GM12891 (cell line): Measurements from ENCODE around the gene PLA2G2F.
A peak's percentile ranks its signal among the peaks of the same experiment; 100 is the strongest.

Experiments
- DNase-seq: peaks from one replicate; pipeline ENCODE4 v3.0.0; 2011; ENCODE audit warnings: low spot score; ENCODE audit not compliant: insufficient read length
- FAIRE-seq: peaks from 2 replicates; lab custom pipeline; 2011; peaks lifted over from hg19 to GRCh38; lab: Jason Lieb, UNC
- PAX5 ChIP-seq: IDR thresholded peaks from 2 replicates; pipeline ENCODE4 v1.6.1; 2011; ENCODE audit warnings: low read length, moderate library complexity, mild to moderate bottlenecking; ENCODE audit not compliant: insufficient read depth, severe bottlenecking
- POLR2A ChIP-seq: IDR thresholded peaks from 2 replicates; pipeline ENCODE4 v1.6.1; 2011; ENCODE audit warnings: low read depth, low read length, control low read depth
- POLR2AphosphoS5 ChIP-seq: IDR thresholded peaks from 2 replicates; pipeline ENCODE4 v1.6.1; 2011; ENCODE audit warnings: low read depth, low read length, control low read depth
- POU2F2 ChIP-seq: IDR thresholded peaks from 2 replicates; pipeline ENCODE4 v1.6.1; 2011; ENCODE audit warnings: low read depth, mild to moderate bottlenecking, control low read depth, low read length, moderate library complexity
- SPI1 ChIP-seq: IDR thresholded peaks from 2 replicates; pipeline ENCODE4 v1.6.1; 2011; ENCODE audit warnings: low read depth, low read length, control low read depth
- TAF1 ChIP-seq: IDR thresholded peaks from 2 replicates; pipeline ENCODE4 v1.6.1; 2011; ENCODE audit warnings: low read depth, low read length, control low read depth

PLA2G2F gene

GRCh38 chr1:20100632-20101355, 38.3 kb upstream of the PLA2G2F start:
- TF ChIP-seq SPI1 (peak; percentile 26; the same call in 1 of the 2 replicates), PAX5 (no peak)
- DNase-seq (peak; percentile 47), FAIRE-seq (peak; percentile 82)

DNA sequence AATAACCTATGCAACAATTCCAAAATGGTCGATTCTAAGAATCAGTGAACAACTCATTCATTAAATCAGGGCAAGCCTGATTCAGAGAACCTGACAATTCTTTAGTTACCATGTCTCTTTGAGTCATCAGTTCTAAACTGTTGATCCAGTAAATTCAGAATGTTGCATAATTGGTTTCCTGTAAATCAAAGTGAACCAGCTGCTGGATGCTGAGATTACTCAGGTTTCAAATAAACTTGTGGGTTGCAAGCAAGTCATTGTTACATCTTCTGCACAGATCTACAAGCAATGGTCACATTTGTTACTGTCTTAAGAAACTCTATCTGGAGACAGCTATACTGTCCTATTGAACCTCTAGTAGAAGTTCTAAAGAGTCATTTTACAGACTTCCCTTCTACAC, 36.2 kb upstream of the PLA2G2F start:
- no peak for TF ChIP-seq PAX5
- TF ChIP-seq TAF1, result no peak
- no peak for TF ChIP-seq SPI1
- TF ChIP-seq POLR2AphosphoS5, result no peak
- no peak for TF ChIP-seq POU2F2
- no peak for TF ChIP-seq POLR2A
- FAIRE-seq, result no peak
- DNase-seq, result no peak

DNA sequence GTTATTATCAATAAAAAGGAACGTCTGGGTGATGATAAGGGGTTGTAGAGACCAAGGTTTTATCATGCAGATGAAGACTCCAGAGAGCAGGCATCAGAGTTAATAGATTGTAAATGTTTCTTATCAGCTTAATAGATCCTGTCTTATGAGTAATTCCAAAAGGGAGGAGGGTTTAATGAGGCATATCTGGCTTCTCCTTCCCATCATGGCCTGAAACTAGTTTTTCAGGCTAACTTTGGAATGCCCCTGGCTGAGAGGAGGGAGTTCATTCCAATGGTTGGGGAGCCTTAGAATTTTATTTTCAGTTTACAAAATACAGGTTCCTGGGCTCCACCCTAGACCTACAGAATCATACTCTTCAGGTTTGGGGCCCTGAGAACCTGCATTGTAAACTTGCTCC, 33.3 kb upstream of the PLA2G2F start:
- TF ChIP-seq SPI1 (no peak), POLR2AphosphoS5 (no peak), PAX5 (no peak), TAF1 (no peak), POLR2A (no peak), POU2F2 (no peak)
- no peak for DNase-seq
- no peak for FAIRE-seq

GRCh38 chr1:20107351-20107750, 31.8 kb upstream of the PLA2G2F start:
- FAIRE-seq, result no peak
- no peak for TF ChIP-seq SPI1
- no peak for TF ChIP-seq TAF1
- no peak for TF ChIP-seq POLR2A
- TF ChIP-seq PAX5, result no peak
- TF ChIP-seq POLR2AphosphoS5, result no peak
- TF ChIP-seq POU2F2, result no peak
- DNase-seq, result no peak

GRCh38 chr1:20107796-20108195, 31.3 kb upstream of the PLA2G2F start:
- no peak for FAIRE-seq
- DNase-seq, result no peak
- TF ChIP-seq POLR2AphosphoS5 (no peak), SPI1 (no peak), POU2F2 (no peak), PAX5 (no peak), TAF1 (no peak), POLR2A (no peak)

GRCh38 chr1:20108366-20109123, 30.6 kb upstream of the PLA2G2F start:
- FAIRE-seq (no peak), DNase-seq (no peak)
- TF ChIP-seq POU2F2 (no peak), POLR2A (no peak), SPI1 (no peak), TAF1 (no peak), POLR2AphosphoS5 (no peak), PAX5 (no peak)

DNA sequence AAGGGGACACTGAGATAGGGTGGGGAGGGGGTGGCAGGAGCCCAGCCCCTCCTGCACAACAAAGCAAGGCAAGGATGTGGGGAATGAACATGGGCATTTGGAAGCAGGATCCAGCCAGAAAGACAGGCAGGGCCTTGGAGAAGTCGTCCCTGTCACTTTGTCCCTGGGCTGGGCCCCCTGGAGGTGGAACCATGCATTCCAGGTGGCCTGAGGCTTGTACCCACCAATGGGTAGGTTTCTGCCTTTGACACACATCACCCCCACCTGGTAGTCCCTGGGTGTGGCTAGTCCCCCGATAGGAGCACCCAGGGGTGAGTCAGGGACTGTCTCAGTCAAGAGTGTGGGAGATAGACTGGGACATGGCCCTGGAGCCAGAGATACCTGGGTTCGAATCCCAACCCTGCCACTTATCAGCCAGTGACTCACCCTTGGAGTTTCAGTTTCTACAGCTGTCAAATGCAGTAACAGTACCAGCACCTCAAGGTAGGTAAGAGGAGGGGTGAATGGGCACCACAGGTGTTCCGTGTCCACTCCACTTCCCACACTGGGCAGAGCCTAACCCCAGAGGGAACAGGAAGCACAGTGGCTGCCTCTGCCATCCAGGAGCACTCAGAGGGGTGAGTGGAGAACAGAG, 29.8 kb upstream of the PLA2G2F start:
- FAIRE-seq (no peak), DNase-seq (no peak)
- no peak for TF ChIP-seq POLR2A
- no peak for TF ChIP-seq SPI1
- TF ChIP-seq TAF1, result no peak
- TF ChIP-seq POU2F2, result no peak
- TF ChIP-seq POLR2AphosphoS5, result no peak
- no peak for TF ChIP-seq PAX5

GRCh38 chr1:20110679-20111078, 28.4 kb upstream of the PLA2G2F start:
- TF ChIP-seq POU2F2 (no peak), POLR2A (no peak), SPI1 (no peak), PAX5 (no peak), TAF1 (no peak)
- DNase-seq (no peak), FAIRE-seq (no peak)

GRCh38 chr1:20111452-20111851, 27.7 kb upstream of the PLA2G2F start:
- no peak for DNase-seq
- FAIRE-seq, result no peak
- TF ChIP-seq PAX5, result no peak
- no peak for TF ChIP-seq POLR2AphosphoS5
- TF ChIP-seq SPI1, result no peak
- TF ChIP-seq TAF1, result no peak
- TF ChIP-seq POU2F2, result no peak
- TF ChIP-seq POLR2A, result no peak
